PC-3 (cell line): ENCODE measurements around the gene TBC1D3E.
"Not testable (repeated sequence)": the region's sequence is repeated elsewhere in the genome, so short reads cannot be mapped to it uniquely, and the experiment has no call there.

Experiments used
- CTCF ChIP-seq: fragments of 300-600 bp; sonication (generic); conservative IDR thresholded peaks from 2 replicates; pipeline ENCODE4 v1.5.1; 2017; ENCODE audit warnings: antibody characterized with exemption, low read depth, mild to moderate bottlenecking, low read length
- EZH2 ChIP-seq: fragments of 300-600 bp; sonication (generic); IDR thresholded peaks from one replicate; pipeline ENCODE4 v1.6.1; 2017; ENCODE audit warnings: antibody characterized with exemption, mild to moderate bottlenecking, low read length; ENCODE audit not compliant: unreplicated experiment
- EZH2phosphoT487 ChIP-seq: fragments of 300-600 bp; sonication (generic); IDR thresholded peaks from 2 replicates; pipeline ENCODE4 v1.6.1; 2018; ENCODE audit warnings: mild to moderate bottlenecking, antibody characterized with exemption, low read length, borderline replicate concordance

GRCh38 chr17:38087344-38087743 lies 40.4 kb upstream of the TBC1D3E start:
- TF ChIP-seq CTCF, EZH2phosphoT487, EZH2: not testable (repeated sequence)
